HCT116 (cell line): ENCODE measurements around the gene EIF4E3. TPM values are rescaled to one million over a fixed set of nuclear protein-coding genes. Genes with fewer than 3 reads are reported as not detected.

ENCODE experiments used
- ATAC-seq: fragments of 200-7000 bp; cut with Tn5 transposase; 2 replicates; pipeline ENCODE4 v1.9.1; 2020; ENCODE audit warnings: mild to moderate bottlenecking, moderate library complexity
- BruUV-seq: library from RNA; stranded (reverse); fragments of 400-500 nt; replicated peaks from 2 replicates; lab custom pipeline; 2021; lab: Mats Ljungman, UMichigan
- CTCF ChIA-PET: fragments of 300-600 bp; sonication (Branson Sonifier 250); formaldehyde crosslinking; loops from one replicate; lab custom pipeline; 2021; ENCODE audit warnings: antibody characterized with exemption; lab: Charles Lee
- POLR2A ChIA-PET: fragments of 300-600, 350-600 bp; sonication (Branson Sonifier 250); formaldehyde crosslinking; loops from one replicate; lab custom pipeline; 2021; ENCODE audit warnings: antibody characterized with exemption; lab: Charles Lee
- RAD21 ChIA-PET, 2 experiments: fragments of 300-600 bp; sonication (Branson Sonifier 250); formaldehyde crosslinking; loops; one replicate each; lab custom pipeline; 2023; ENCODE audit warnings: low total read pairs in 2 of 2; ENCODE audit not compliant: uncharacterized antibody in 2 of 2, unreplicated experiment in 2 of 2, low non-redundant PET in 1 of 2; lab: Charles Lee
- DNase-seq: peaks from one replicate; pipeline ENCODE4 v3.0.0-alpha.2; 2010; ENCODE audit warnings: low read depth, low spot score
- H2AFZ ChIP-seq: fragments of 200-600 bp; shearing (Covaris generic), sonication (generic); 2 replicates; pipeline ENCODE4 v1.6.1; 2017; ENCODE audit warnings: low read depth, mixed run types, mixed read lengths, antibody characterized with exemption, low read length; ENCODE audit not compliant: poor library complexity, severe bottlenecking
- H3K27ac ChIP-seq: 2 replicates; pipeline ENCODE4 v1.5.1; 2012; ENCODE audit warnings: low read depth, low read length
- H3K27me3 ChIP-seq: fragments of 200-600 bp; sonication (generic); 2 replicates; pipeline ENCODE4 v1.6.1; 2016; ENCODE audit warnings: mixed run types, low read length, mixed read lengths; ENCODE audit not compliant: insufficient read depth
- H3K36me3 ChIP-seq, 2 experiments: fragments of 200-500 bp in 1 of 2; fragments of 200-600 bp in 1 of 2; sonication (Bioruptor generic) in 1 of 2; sonication (generic) in 1 of 2; 2 replicates each; pipeline versions ENCODE4 v1.5.1 to v1.6.1; 2014 to 2016; ENCODE audit warnings: low read length in 2 of 2, inconsistent platforms in 1 of 2, mixed read lengths in 1 of 2, mixed run types in 1 of 2; ENCODE audit not compliant: insufficient read depth in 2 of 2, control insufficient read depth in 1 of 2
- H3K4me1 ChIP-seq, 2 experiments: fragments of 200-600 bp in 1 of 2; sonication (generic) in 1 of 2; 2 replicates each; pipeline versions ENCODE4 v1.5.1 to v1.6.1; 2012 to 2017; ENCODE audit warnings: low read length in 2 of 2, inconsistent platforms in 1 of 2, mild to moderate bottlenecking in 1 of 2, mixed read lengths in 1 of 2, mixed run types in 1 of 2, moderate library complexity in 1 of 2; ENCODE audit not compliant: insufficient read depth in 2 of 2, control insufficient read depth in 1 of 2
- H3K4me2 ChIP-seq: fragments of 200-600 bp; sonication (generic); 2 replicates; pipeline ENCODE4 v1.6.1; 2017; ENCODE audit warnings: mixed run types, low read length, mixed read lengths
- H3K4me3 ChIP-seq, 2 experiments: fragments of 200-600 bp in 1 of 2; sonication (generic) in 1 of 2; replicated peaks in 1 of 2; 2 replicates each; pipeline ENCODE4 v1.5.1; 2011 to 2016; ENCODE audit warnings: low read length in 2 of 2, control low read depth in 1 of 2, low read depth in 1 of 2, mild to moderate bottlenecking in 1 of 2, mixed read lengths in 1 of 2, mixed run types in 1 of 2
- H3K79me2 ChIP-seq: fragments of 200-600 bp; sonication (generic); 2 replicates; pipeline ENCODE4 v1.6.1; 2017; ENCODE audit warnings: mild to moderate bottlenecking, mixed run types, low read length, moderate library complexity, mixed read lengths; ENCODE audit not compliant: insufficient read depth
- H3K9ac ChIP-seq: fragments of 200-600 bp; sonication (generic); 2 replicates; pipeline ENCODE4 v1.6.1; 2016; ENCODE audit warnings: low read length, mixed read lengths
- H3K9me2 ChIP-seq: fragments of 200-600 bp; sonication (generic), shearing (Covaris generic); 2 replicates; pipeline ENCODE4 v1.6.1; 2017; ENCODE audit warnings: mixed run types, mild to moderate bottlenecking, moderate library complexity; ENCODE audit not compliant: insufficient read depth
- H3K9me3 ChIP-seq, 2 experiments: fragments of 200-500 bp in 1 of 2; fragments of 200-600 bp in 1 of 2; sonication (Bioruptor generic) in 1 of 2; sonication (generic) in 1 of 2; 2 replicates each; pipeline ENCODE4 v1.6.1; 2014 to 2017; ENCODE audit warnings: low read length in 2 of 2, mixed read lengths in 2 of 2, inconsistent platforms in 1 of 2, low read depth in 1 of 2, mild to moderate bottlenecking in 1 of 2, mixed run types in 1 of 2, moderate library complexity in 1 of 2; ENCODE audit not compliant: control insufficient read depth in 1 of 2, insufficient read depth in 1 of 2
- H4K20me1 ChIP-seq: fragments of 200-600 bp; sonication (generic), shearing (Covaris generic); 2 replicates; pipeline ENCODE4 v1.6.1; 2017; ENCODE audit warnings: mixed run types, mild to moderate bottlenecking, moderate library complexity; ENCODE audit not compliant: insufficient read depth
- CBX3 ChIP-seq: IDR thresholded peaks from 2 replicates; pipeline ENCODE4 v1.6.1; 2012; ENCODE audit warnings: low read depth
- CEBPB ChIP-seq: IDR thresholded peaks from 2 replicates; pipeline ENCODE4 v1.6.1; 2012; ENCODE audit warnings: low read depth
- CTCF ChIP-seq, 3 experiments: fragments of 200-600 bp in 1 of 3; sonication (generic) in 1 of 3; IDR thresholded peaks in 2 of 3; conservative IDR thresholded peaks in 1 of 3; 2 replicates each; pipeline ENCODE4 v1.5.1; 2012 to 2017; ENCODE audit warnings: low read depth in 2 of 3, low read length in 2 of 3, antibody characterized with exemption in 1 of 3, borderline replicate concordance in 1 of 3, control low read depth in 1 of 3, mild to moderate bottlenecking in 1 of 3, mixed read lengths in 1 of 3, mixed run types in 1 of 3, moderate library complexity in 1 of 3; ENCODE audit not compliant: insufficient read depth in 1 of 3
- ELF1 ChIP-seq: IDR thresholded peaks from 2 replicates; pipeline ENCODE4 v1.6.1; 2012; ENCODE audit warnings: low read depth, borderline replicate concordance
- EZH2 ChIP-seq: fragments of 200-600 bp; sonication (generic); IDR thresholded peaks from 2 replicates; pipeline ENCODE4 v1.6.1; 2017; ENCODE audit warnings: antibody characterized with exemption, mixed run types
- EZH2phosphoT487 ChIP-seq: fragments of 200-600 bp; IDR thresholded peaks from 2 replicates; pipeline ENCODE4 v1.6.1; 2018; ENCODE audit warnings: antibody characterized with exemption, borderline replicate concordance
- FOSL1 ChIP-seq: IDR thresholded peaks from 2 replicates; pipeline ENCODE4 v1.6.1; 2012; ENCODE audit warnings: low read depth
- JUND ChIP-seq: IDR thresholded peaks from 2 replicates; pipeline ENCODE4 v1.6.1; 2012
- POLR2A ChIP-seq: IDR thresholded peaks from 2 replicates; pipeline ENCODE4 v1.7.0; 2011; ENCODE audit warnings: borderline replicate concordance; ENCODE audit not compliant: insufficient read depth, insufficient read length; ENCODE audit errors: extremely low read depth
- POLR2AphosphoS5 ChIP-seq: IDR thresholded peaks from 2 replicates; pipeline ENCODE4 v1.6.1; 2011; ENCODE audit warnings: mild to moderate bottlenecking, low read depth, low read length, moderate library complexity
- SP1 ChIP-seq: IDR thresholded peaks from 2 replicates; pipeline ENCODE4 v1.6.1; 2012; ENCODE audit warnings: low read depth
- YY1 ChIP-seq: IDR thresholded peaks from 2 replicates; pipeline ENCODE4 v1.6.1; 2011; ENCODE audit warnings: low read length, low read depth, moderate library complexity, mild to moderate bottlenecking; ENCODE audit not compliant: insufficient replicate concordance; ENCODE audit errors: extremely low read depth
- intact Hi-C: fragments of 100-400 bp; cut with micrococcal nuclease; formaldehyde crosslinking; loops from 2 replicates; pipeline ENCODE4 v1.10.0; 2022
- total RNA-seq: library from RNA; stranded (reverse); gene quantifications from one replicate; pipeline ENCODE4 v1.2.1, GENCODE V29; 2021; ENCODE audit not compliant: unreplicated experiment
- TF ChIP-seq, protein P1 (sequence below): IDR thresholded peaks from 2 replicates; pipeline ENCODE4 v1.6.1; 2012
- TF ChIP-seq, protein P2 (sequence below): IDR thresholded peaks from 2 replicates; pipeline ENCODE4 v1.6.1; 2012; ENCODE audit warnings: low read depth

The EIF4E3 gene
- total RNA-seq, 1 experiment from 2014 or later = 6.0 TPM

GRCh38 chr3:71701251-71701762 is 23.9 kb downstream of the EIF4E3 start:
- TF ChIP-seq YY1 (no peak), EZH2 (no peak), JUND (no peak), CBX3 (no peak)
- TF ChIP-seq, protein P1, sequence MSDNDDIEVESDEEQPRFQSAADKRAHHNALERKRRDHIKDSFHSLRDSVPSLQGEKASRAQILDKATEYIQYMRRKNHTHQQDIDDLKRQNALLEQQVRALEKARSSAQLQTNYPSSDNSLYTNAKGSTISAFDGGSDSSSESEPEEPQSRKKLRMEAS = no peak
- CTCF ChIA-PET = interaction anchor here (2.2 kb wide), 1 partner anchor 10 kb away, joined by 7 read pairs; no protein-coding TSS in a partner anchor
- no peaks in the 10 kb centered on the region for H3K36me3 ChIP-seq
- H3K9me2 ChIP-seq = no peaks in the 10 kb centered on the region
- no TSS peak for BruUV-seq
- no peak overlapping the region for H3K4me3 ChIP-seq
- H3K9me3 ChIP-seq = no peaks in the 10 kb centered on the region
- intact Hi-C loops = no loop called here
- POLR2A ChIA-PET = no interaction called here
- H3K79me2 ChIP-seq = no peaks in the 10 kb centered on the region
- ATAC-seq (no peak), DNase-seq (no peak)
- no peak overlapping the region for H2AFZ ChIP-seq
- no peaks in the 10 kb centered on the region for H3K4me1 ChIP-seq
- H3K4me2 ChIP-seq = no peak overlapping the region
- H3K27ac ChIP-seq = no peak overlapping the region
- no peaks in the 10 kb centered on the region for H3K27me3 ChIP-seq
- RAD21 ChIA-PET = no interaction called here
- H4K20me1 ChIP-seq = no peaks in the 10 kb centered on the region
- H3K9ac ChIP-seq = no peak overlapping the region

GRCh38 chr3:71695000-71695482 is 30.2 kb downstream of the EIF4E3 start:
- CTCF ChIA-PET = interaction anchor here (1.3 kb wide), 1 partner anchor 16 kb away, joined by 4 read pairs; no protein-coding TSS in a partner anchor
- no peaks in the 10 kb centered on the region for H3K4me1 ChIP-seq
- ATAC-seq (no peak), DNase-seq (no peak)
- no peak overlapping the region for H3K27ac ChIP-seq
- H3K9me2 ChIP-seq = no peaks in the 10 kb centered on the region
- H2AFZ ChIP-seq = no peak overlapping the region
- BruUV-seq = no TSS peak
- RAD21 ChIA-PET = no interaction called here
- H4K20me1 ChIP-seq = no peaks in the 10 kb centered on the region
- H3K4me3 ChIP-seq = no peak overlapping the region
- no peak overlapping the region for H3K9ac ChIP-seq
- no peaks in the 10 kb centered on the region for H3K36me3 ChIP-seq
- POLR2A ChIA-PET = no interaction called here
- no peaks in the 10 kb centered on the region for H3K9me3 ChIP-seq
- no peaks in the 10 kb centered on the region for H3K79me2 ChIP-seq
- no peak overlapping the region for H3K4me2 ChIP-seq
- intact Hi-C loops = no loop called here
- no peaks in the 10 kb centered on the region; the same call in 1 of the 2 replicates for H3K27me3 ChIP-seq
- TF ChIP-seq POLR2A (no peak), ELF1 (no peak), EZH2phosphoT487 (no peak), FOSL1 (no peak), EZH2 (no peak), CBX3 (no peak), SP1 (no peak), POLR2AphosphoS5 (no peak), JUND (no peak), CEBPB (no peak), CTCF (IDR thresholded peaks at IDR 0.05 in 2 of 3, conservative IDR thresholded peaks at IDR 0.05 in 1 of 3; ENCODE audit: borderline replicate concordance in 1 of 3, insufficient read depth in 1 of 3, low read depth in 2 of 3, low read length in 2 of 3) (no peak)
- TF ChIP-seq, protein P1 = no peak
- TF ChIP-seq, protein P2, sequence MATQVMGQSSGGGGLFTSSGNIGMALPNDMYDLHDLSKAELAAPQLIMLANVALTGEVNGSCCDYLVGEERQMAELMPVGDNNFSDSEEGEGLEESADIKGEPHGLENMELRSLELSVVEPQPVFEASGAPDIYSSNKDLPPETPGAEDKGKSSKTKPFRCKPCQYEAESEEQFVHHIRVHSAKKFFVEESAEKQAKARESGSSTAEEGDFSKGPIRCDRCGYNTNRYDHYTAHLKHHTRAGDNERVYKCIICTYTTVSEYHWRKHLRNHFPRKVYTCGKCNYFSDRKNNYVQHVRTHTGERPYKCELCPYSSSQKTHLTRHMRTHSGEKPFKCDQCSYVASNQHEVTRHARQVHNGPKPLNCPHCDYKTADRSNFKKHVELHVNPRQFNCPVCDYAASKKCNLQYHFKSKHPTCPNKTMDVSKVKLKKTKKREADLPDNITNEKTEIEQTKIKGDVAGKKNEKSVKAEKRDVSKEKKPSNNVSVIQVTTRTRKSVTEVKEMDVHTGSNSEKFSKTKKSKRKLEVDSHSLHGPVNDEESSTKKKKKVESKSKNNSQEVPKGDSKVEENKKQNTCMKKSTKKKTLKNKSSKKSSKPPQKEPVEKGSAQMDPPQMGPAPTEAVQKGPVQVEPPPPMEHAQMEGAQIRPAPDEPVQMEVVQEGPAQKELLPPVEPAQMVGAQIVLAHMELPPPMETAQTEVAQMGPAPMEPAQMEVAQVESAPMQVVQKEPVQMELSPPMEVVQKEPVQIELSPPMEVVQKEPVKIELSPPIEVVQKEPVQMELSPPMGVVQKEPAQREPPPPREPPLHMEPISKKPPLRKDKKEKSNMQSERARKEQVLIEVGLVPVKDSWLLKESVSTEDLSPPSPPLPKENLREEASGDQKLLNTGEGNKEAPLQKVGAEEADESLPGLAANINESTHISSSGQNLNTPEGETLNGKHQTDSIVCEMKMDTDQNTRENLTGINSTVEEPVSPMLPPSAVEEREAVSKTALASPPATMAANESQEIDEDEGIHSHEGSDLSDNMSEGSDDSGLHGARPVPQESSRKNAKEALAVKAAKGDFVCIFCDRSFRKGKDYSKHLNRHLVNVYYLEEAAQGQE = no peak
